Measurements from ENCODE around the gene PTPN1. TPM values are rescaled to one million over a fixed set of nuclear protein-coding genes. Genes with fewer than 3 reads are reported as not detected.

The PTPN1 gene
- total and polyA plus RNA-seq, 2 of the 13 experiments (the other 11 are each of a cell fraction or from before 2014, with no cell fraction given): 17.7 to 37.2 TPM

GRCh38 chr20:50478162-50478990 is 31.8 kb upstream of the PTPN1 start (continued):
- peak; percentile 34; the same call in 1 of the 2 replicates for TF ChIP-seq IKZF5 (CRISPR knock-in tag; IDR thresholded peaks at IDR 0.05)
- peak; percentile 89; the same call in 1 of the 2 replicates for TF ChIP-seq ZNF547 (CRISPR knock-in tag; IDR thresholded peaks at IDR 0.05)
- 0 out of 2 replicates have a peak, but pooled peaks have one; percentile 19 for TF ChIP-seq CBFB (CRISPR knock-in tag; IDR thresholded peaks at IDR 0.05)
- TF ChIP-seq ZNF550 (CRISPR knock-in tag; IDR thresholded peaks at IDR 0.05; ENCODE audit: borderline replicate concordance): peak; percentile 76; the same call in 1 of the 2 replicates
- no peak for TF ChIP-seq ZNF607 (CRISPR knock-in tag; IDR thresholded peaks at IDR 0.05; ENCODE audit: borderline replicate concordance)
- no peak for TF ChIP-seq SNRNP70 (IDR thresholded peaks at IDR 0.05; ENCODE audit: low read depth, low read length)
- TF ChIP-seq TEAD2 (CRISPR knock-in tag; IDR thresholded peaks at IDR 0.05): 0 out of 2 replicates have a peak, but pooled peaks have one; percentile 30
- no peak for TF ChIP-seq CREM (IDR thresholded peaks at IDR 0.05)
- no peak for TF ChIP-seq CREM (CRISPR knock-in tag; IDR thresholded peaks at IDR 0.05)
- TF ChIP-seq TBX3 (IDR thresholded peaks at IDR 0.05; ENCODE audit: borderline replicate concordance): peak; percentile 42; the same call in 1 of the 2 replicates
- no peak for TF ChIP-seq SIN3B (IDR thresholded peaks at IDR 0.05; ENCODE audit: low read length)
- TF ChIP-seq GZF1 (CRISPR knock-in tag; IDR thresholded peaks at IDR 0.05): no peak
- TF ChIP-seq YEATS2 (CRISPR knock-in tag; IDR thresholded peaks at IDR 0.05; ENCODE audit: borderline replicate concordance): peak; percentile 60
- TF ChIP-seq SP4 (CRISPR knock-in tag; IDR thresholded peaks at IDR 0.05): no peak; the same call in 1 of the 2 replicates
- TF ChIP-seq, protein P1, sequence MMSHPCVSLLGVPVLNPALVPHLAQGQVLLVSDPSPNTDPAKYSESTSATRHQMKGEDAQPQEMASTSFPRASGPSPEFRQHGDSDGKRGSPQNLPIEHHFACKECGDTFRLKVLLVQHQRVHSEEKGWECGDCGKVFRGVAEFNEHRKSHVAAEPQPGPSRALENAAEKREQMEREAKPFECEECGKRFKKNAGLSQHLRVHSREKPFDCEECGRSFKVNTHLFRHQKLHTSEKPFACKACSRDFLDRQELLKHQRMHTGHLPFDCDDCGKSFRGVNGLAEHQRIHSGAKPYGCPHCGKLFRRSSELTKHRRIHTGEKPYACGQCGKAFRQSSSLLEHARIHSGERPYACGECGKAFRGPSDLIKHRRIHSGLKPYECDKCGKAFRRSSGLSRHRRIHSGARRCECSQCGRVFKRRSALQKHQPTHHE (CRISPR knock-in tag; IDR thresholded peaks at IDR 0.05; ENCODE audit: borderline replicate concordance): 0 out of 2 replicates have a peak, but pooled peaks have one; percentile 48
- TF ChIP-seq, protein P2, sequence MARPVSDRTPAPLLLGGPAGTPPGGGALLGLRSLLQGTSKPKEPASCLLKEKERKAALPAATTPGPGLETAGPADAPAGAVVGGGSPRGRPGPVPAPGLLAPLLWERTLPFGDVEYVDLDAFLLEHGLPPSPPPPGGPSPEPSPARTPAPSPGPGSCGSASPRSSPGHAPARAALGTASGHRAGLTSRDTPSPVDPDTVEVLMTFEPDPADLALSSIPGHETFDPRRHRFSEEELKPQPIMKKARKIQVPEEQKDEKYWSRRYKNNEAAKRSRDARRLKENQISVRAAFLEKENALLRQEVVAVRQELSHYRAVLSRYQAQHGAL (CRISPR knock-in tag; IDR thresholded peaks at IDR 0.05; ENCODE audit: not compliant biosample characterization): no peak
- no peak for TF ChIP-seq MATR3 (CRISPR knock-in tag; IDR thresholded peaks at IDR 0.05)
- no peak for TF ChIP-seq RFX1 (IDR thresholded peaks at IDR 0.05)
- no peak for TF ChIP-seq PPARG (CRISPR knock-in tag; conservative IDR thresholded peaks at IDR 0.05)
- TF ChIP-seq TBP (CRISPR knock-in tag; IDR thresholded peaks at IDR 0.05): no peak
- TF ChIP-seq PCBP2 (optimal IDR thresholded peaks at IDR 0.05; ENCODE audit: low read depth, low read length, poor library complexity, severe bottlenecking): no peak
- no peak for TF ChIP-seq ZNF784 (CRISPR knock-in tag; IDR thresholded peaks at IDR 0.05; ENCODE audit: borderline replicate concordance)
- TF ChIP-seq ZNF75D (CRISPR knock-in tag; IDR thresholded peaks at IDR 0.05; ENCODE audit: borderline replicate concordance): no peak
- TF ChIP-seq HDAC6 (IDR thresholded peaks at IDR 0.05; ENCODE audit: low read depth, low read length): no peak
- TF ChIP-seq ZNF234 (CRISPR knock-in tag; conservative IDR thresholded peaks at IDR 0.05): no peak
- no peak for TF ChIP-seq ATF1 (CRISPR knock-in tag; IDR thresholded peaks at IDR 0.05)
- TF ChIP-seq SCMH1 (CRISPR knock-in tag; IDR thresholded peaks at IDR 0.05; ENCODE audit: borderline replicate concordance): no peak
- TF ChIP-seq ZNF432 (CRISPR knock-in tag; IDR thresholded peaks at IDR 0.05; ENCODE audit: borderline replicate concordance): no peak
